ENCODE data around the gene SOST.

The SOST gene

GRCh38 chr17:43707184-43707583, 51.4 kb downstream of the SOST start:
- DNase-seq (ENCODE audit: low read depth) = no peak

- DNase-seq (ENCODE audit: low read depth) = no peak
Observed at GRCh38 chr17:43706235-43706634, 52.4 kb downstream of the SOST start.

All from stimulated activated CD8-positive, alpha-beta memory T cell treated with anti-CD3 and anti-CD28 coated beads, Interleukin-4, amount 100 ng/mL, for 24 hours (primary cell).